Subcutaneous adipose tissue (tissue), 4 donors: Measurements from ENCODE around the gene FYB1. TPM values are rescaled to one million over a fixed set of nuclear protein-coding genes. Genes with fewer than 3 reads are reported as not detected.

Experiments used
- total RNA-seq, 4 donors: library from RNA; depleted of rRNA; stranded (reverse); fragments of >200 nt; gene quantifications; one replicate each; pipeline ENCODE4 v1.1.0, GENCODE V29; 2016
- TF ChIP-seq, protein P1 (sequence below): fragments of 450-650 bp; IDR thresholded peaks from one replicate; pipeline ENCODE4 v1.5.1; 2016; ENCODE audit warnings: low read depth, mild to moderate bottlenecking, control low read depth, antibody characterized with exemption, moderate library complexity

Gene FYB1
- total RNA-seq, 4 donors from 2014 or later: 7.5 to 80.6 (median 26.7) TPM

DNA sequence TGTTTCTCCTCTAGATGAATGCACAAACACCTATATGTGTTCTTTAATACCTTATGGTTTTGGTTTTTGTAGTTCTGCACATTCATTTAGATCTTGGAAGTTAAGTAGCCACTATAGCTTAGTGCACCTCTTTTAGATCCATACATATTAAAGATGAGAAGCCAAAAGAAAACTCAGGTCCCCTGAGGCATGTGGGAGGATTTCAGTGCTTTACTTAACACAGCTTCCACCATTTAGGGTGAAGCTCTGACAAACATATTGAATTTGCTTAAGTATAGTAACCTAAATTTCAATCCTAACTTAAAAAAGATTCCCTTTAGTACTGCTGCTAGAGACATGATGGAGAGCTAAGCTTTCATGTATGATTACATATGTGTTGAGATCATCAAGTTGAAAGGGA lies 119.5 kb downstream of the FYB1 start:
- TF ChIP-seq, protein P1, sequence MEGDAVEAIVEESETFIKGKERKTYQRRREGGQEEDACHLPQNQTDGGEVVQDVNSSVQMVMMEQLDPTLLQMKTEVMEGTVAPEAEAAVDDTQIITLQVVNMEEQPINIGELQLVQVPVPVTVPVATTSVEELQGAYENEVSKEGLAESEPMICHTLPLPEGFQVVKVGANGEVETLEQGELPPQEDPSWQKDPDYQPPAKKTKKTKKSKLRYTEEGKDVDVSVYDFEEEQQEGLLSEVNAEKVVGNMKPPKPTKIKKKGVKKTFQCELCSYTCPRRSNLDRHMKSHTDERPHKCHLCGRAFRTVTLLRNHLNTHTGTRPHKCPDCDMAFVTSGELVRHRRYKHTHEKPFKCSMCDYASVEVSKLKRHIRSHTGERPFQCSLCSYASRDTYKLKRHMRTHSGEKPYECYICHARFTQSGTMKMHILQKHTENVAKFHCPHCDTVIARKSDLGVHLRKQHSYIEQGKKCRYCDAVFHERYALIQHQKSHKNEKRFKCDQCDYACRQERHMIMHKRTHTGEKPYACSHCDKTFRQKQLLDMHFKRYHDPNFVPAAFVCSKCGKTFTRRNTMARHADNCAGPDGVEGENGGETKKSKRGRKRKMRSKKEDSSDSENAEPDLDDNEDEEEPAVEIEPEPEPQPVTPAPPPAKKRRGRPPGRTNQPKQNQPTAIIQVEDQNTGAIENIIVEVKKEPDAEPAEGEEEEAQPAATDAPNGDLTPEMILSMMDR: no peak

DNA sequence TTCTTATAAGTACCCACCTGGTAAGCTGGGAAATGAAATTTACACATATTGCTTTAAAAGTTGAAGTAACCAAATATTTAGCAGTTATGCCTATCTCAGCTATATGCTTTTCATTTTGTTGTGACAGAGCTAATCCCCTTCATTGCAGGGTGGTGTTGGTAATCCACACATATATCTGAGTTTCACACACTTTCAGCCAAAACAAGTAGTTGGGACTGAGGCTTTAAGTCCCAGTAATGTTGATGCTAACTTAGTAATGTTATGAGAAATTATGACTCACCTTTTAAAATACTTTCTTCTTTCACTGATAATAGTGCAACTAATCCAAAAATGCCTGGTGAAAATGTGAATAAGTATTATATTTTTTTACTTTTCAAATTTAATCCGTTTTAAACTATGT lies 126.0 kb downstream of the FYB1 start:
- TF ChIP-seq, protein P1: no peak

DNA sequence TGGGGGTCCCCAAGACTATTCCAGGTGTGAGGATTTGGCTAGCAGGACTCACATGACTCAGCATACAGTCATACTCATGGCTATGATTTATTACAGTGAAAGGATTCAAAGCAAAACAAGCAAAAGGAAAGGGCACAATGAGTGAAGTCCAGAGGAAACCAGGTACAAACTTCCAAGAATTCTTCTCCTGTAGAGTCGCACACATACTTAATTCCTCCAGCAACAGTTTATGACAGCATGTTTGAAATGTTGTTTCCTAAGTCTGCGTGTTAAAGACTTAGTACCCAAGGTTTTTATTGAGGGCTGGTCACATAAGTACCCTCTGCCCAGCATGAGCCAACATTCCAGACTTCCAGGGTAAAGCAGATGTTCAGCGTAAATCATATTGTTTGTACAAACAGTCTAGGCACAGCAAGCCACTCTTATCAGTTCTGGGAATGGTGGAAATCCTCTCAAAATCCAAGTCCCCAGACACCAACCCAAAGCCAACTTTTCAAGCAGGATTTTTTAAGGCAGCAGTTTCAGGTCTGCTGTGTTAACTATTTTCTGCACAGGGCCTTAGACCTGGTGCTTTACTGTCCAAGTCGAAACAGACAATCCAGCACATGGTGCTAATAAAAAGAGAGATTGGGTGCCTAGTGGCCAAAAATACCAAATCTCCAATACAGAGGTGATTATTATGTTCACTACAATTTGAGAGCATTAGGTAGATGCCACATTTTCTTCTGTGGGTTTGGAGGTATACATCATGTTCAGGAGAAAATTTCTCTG lies 126.6 kb downstream of the FYB1 start:
- TF ChIP-seq, protein P1: no peak

DNA sequence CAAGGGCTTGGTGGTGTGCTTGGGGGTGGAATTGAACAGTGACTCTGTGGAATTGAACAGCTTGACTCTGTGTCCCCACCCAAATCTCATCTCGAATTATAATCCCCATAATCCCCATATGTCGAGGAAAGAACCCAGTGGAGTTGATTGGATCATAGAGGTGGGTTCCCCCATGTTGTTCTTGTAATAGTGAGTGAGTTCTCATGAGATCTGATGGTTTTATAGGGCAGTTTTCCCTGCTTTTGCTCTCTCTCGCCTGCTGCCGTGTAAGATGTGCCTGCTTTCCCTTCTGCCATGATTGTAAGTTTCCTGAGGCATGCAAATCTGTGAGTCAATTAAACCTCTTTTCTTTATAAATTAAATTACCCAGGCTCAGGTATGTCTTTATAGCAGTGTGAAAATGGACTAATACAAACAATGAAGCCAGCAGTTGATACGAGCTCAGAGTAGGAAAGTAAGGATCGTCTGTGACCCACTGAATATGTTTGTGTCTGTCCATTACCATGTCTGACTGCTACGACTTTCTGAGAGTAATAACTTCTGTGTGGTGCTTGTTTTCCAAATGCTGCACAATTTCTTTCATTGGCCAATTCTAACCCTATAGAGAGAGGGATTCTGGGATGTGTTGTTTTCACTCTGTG lies 127.3 kb downstream of the FYB1 start:
- TF ChIP-seq, protein P1: no peak

DNA sequence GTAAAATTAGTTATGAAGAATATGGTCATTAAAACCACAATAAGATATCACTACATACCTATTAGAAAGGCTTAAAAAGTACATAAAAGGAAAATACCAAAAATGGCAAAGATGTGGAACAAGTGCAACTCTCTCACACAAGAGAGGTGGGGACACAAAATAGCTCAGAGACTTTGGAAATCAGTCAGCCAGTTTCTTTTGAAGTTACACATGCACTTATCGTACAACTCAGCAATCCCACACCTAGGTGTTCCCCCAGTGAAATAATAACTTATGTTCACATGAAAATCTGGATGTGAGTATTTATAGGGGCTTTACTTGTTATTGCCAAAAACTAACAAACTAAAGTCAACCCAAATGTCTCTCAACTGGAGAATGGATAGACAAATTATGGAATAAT lies 135.4 kb downstream of the FYB1 start:
- TF ChIP-seq, protein P1: no peak

DNA sequence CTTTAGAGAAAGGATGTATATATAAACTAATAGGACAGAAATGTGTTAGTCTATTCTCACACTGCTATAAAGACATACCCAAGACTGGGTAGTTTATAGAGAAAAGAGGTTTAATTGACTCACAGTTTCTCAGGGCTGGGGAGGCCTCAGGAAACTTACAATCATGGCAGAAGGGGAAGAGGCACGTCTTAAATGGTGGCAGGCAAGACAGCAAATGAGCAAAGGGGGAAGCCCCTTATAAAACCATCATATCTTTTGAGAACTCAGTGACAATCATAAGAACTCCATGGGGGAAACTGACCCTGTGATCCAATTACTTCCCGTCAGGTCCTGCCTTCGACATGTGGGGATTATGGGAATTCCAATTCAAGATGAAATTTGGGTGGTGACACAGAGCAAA lies 136.4 kb downstream of the FYB1 start:
- TF ChIP-seq, protein P1: no peak

DNA sequence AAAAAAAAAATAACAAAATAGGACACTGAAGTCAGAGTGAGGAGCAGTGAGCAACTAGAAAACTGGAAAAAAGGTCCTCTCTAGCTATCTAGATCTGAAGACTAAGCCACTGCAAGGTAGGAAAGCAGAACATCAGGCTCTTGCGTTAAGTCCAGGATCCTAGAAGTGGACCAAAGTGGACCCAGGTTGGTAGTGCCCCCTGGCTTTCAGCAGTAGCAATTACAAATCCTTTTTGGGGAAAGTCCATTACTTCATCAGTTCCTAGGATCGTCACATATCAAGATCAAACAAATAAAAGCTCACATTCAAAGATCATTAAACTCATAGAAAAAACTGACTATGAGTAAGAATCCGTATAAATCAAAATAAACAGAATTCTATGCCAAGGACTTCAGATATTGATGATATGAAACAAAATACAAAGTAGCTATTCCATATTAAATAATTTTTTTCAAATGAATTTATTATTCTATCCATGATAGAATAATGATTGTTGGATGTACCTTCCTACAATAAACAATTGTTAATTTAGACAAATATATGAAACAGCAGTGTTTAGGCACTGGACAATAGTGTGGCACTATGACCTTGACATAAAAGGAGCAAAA lies 138.7 kb downstream of the FYB1 start:
- TF ChIP-seq, protein P1: no peak
